SJSA1 (cell line): Measurements from ENCODE around the gene SMPDL3A. TPM values are rescaled to one million over a fixed set of nuclear protein-coding genes. Genes with fewer than 3 reads are reported as not detected.

Experiments
- DNase-seq, 2 experiments: peaks; one replicate each; pipeline ENCODE4 v3.0.0-alpha.2; 2015 to 2020; ENCODE audit warnings: low spot score in 2 of 2, low read depth in 1 of 2
- H3K27ac ChIP-seq: fragments of 250-450 bp; sonication (Bioruptor Pico); 2 replicates; pipeline ENCODE4 v1.5.1; 2020; ENCODE audit warnings: mild to moderate bottlenecking, moderate library complexity
- H3K27me3 ChIP-seq: fragments of 250-450 bp; sonication (Bioruptor Pico); replicated peaks from 2 replicates; pipeline ENCODE4 v1.5.1; 2020; ENCODE audit warnings: mild to moderate bottlenecking, moderate library complexity
- H3K36me3 ChIP-seq: fragments of 250-450 bp; sonication (Bioruptor Pico); 2 replicates; pipeline ENCODE4 v1.5.1; 2020; ENCODE audit warnings: mild to moderate bottlenecking
- H3K4me1 ChIP-seq: fragments of 250-450 bp; sonication (Bioruptor Pico); replicated peaks from 2 replicates; pipeline ENCODE4 v1.6.1; 2021; ENCODE audit warnings: mild to moderate bottlenecking
- H3K4me3 ChIP-seq: fragments of 250-450 bp; sonication (Bioruptor Pico); 2 replicates; pipeline ENCODE4 v1.5.1; 2020; ENCODE audit warnings: mild to moderate bottlenecking
- H3K9me3 ChIP-seq: fragments of 250-450 bp; sonication (Bioruptor Pico); replicated peaks from 2 replicates; pipeline ENCODE4 v1.5.1; 2020; ENCODE audit warnings: mild to moderate bottlenecking
- total RNA-seq: library from RNA; depleted of rRNA; stranded (reverse); fragments of >200 nt; shearing (Covaris generic); gene quantifications from 2 replicates; pipeline ENCODE4 v1.2.3, GENCODE V29; 2014; rRNA removed

SMPDL3A gene
- total RNA-seq, 1 experiment from 2014 or later = 2.1 TPM

DNA sequence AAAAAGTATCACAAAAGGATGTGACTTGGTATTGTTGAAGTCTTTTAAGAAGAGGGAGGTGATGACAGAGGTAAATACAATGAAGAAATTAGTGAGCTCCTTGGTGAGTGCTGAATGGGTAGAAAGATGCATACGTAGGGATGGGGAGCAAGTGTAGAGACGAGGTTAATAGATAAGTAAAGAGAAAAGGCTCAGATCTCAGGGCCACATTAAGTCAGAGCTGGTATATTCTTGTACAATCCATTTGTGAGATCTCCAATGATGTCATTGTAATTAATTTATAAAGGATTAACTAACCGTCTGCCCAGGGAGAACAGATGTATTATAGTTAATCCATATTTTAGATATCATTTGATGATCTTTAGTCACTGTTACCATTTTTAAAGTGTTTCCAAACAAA lies 43.4 kb downstream of the SMPDL3A start:
- H3K4me1 ChIP-seq = no peaks in the 10 kb centered on the region
- no peaks in the 10 kb centered on the region for H3K9me3 ChIP-seq
- no peaks in the 10 kb centered on the region for H3K36me3 ChIP-seq
- no peak for DNase-seq
- H3K27me3 ChIP-seq = 0 out of 2 replicates have a peak, but pooled peaks cover 6% of the 10 kb centered on the region
- no peak overlapping the region for H3K27ac ChIP-seq
- no peak overlapping the region for H3K4me3 ChIP-seq

GRCh38 chr6:122833021-122833491 lies 44.0 kb downstream of the SMPDL3A start:
- DNase-seq = no peak
- H3K4me1 ChIP-seq = no peaks in the 10 kb centered on the region
- H3K27me3 ChIP-seq = 0 out of 2 replicates have a peak, but pooled peaks cover 6% of the 10 kb centered on the region
- no peak overlapping the region for H3K4me3 ChIP-seq
- no peaks in the 10 kb centered on the region for H3K9me3 ChIP-seq
- no peak overlapping the region for H3K27ac ChIP-seq
- no peaks in the 10 kb centered on the region for H3K36me3 ChIP-seq

DNA sequence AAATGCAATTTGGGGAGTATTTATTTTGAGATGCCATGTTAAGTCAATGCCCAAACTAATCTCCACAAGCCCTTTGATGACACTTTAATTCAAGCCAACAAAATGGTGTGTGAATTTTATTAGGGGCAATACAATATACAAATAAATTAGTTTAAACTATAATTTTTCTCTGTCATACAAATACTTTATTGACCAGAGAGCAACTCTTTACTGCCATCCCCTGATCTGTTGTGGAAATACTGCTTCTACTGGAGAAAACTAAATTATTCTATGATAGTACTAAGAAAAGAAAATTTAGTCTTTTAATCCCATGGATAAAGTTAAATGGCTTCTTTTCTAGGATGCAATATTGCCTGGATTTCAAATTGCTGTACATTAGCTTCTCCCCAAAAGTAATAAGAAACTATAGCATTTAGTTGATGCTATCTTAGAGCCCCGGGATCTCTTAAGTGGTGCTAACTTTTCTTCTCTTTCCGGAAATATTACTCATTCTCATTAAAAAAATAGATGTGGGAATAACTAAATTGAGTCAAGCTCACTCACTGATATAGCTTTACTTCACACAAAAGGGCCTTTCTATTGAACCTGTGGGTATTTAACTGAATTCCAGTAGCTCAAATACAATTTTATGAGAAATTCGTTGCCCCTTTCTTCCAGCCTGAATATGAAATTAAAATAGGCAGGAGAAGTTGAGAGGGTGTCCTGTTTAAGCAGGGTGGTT lies 49.2 kb downstream of the SMPDL3A start:
- Histone ChIP-seq H3K4me3 (no peak overlapping the region), H3K27ac (no peak overlapping the region), H3K27me3 (0 out of 2 replicates have a peak, but pooled peaks cover 7% of the 10 kb centered on the region), H3K36me3 (no peaks in the 10 kb centered on the region), H3K9me3 (no peaks in the 10 kb centered on the region), H3K4me1 (no peaks in the 10 kb centered on the region)
- no peak for DNase-seq

- no peaks in the 10 kb centered on the region for H3K9me3 ChIP-seq
- DNase-seq = peak; percentile 42 to 47
- H3K4me1 ChIP-seq = no peaks in the 10 kb centered on the region
- no peak overlapping the region for H3K4me3 ChIP-seq
- 0 out of 2 replicates have a peak, but pooled peaks cover 4% of the 10 kb centered on the region for H3K27me3 ChIP-seq
- H3K36me3 ChIP-seq = no peaks in the 10 kb centered on the region
- no peak overlapping the region for H3K27ac ChIP-seq
Measured at GRCh38 chr6:122839472-122839871, 50.4 kb downstream of the SMPDL3A start.

- H3K4me3 ChIP-seq = no peak overlapping the region
- no peaks in the 10 kb centered on the region for H3K4me1 ChIP-seq
- 0 out of 2 replicates have a peak, but pooled peaks cover 4% of the 10 kb centered on the region for H3K27me3 ChIP-seq
Measured at GRCh38 chr6:122839906-122840305, 50.8 kb downstream of the SMPDL3A start.

DNA sequence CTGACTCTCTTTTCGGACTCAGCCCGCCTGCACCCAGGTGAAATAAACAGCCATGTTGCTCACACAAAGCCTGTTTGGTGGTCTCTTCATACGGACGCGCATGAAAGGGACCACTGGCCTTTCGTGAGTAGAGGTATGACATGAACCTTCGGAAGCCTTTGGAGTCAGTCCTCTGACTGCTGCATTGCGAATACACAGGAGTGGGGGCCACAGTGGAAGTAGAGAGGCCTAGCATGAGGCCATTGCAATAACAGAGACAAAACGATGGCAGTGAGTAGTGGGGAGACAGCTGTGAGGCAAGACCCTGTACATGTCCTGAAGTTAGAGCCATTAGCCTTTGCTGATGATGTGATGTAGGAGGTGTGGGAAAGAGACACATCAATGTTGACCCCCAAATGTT lies 56.4 kb downstream of the SMPDL3A start:
- H3K27me3 ChIP-seq = no peaks in the 10 kb centered on the region
- no peaks in the 10 kb centered on the region for H3K36me3 ChIP-seq
- no peaks in the 10 kb centered on the region for H3K9me3 ChIP-seq
- no peak overlapping the region for H3K27ac ChIP-seq
- no peaks in the 10 kb centered on the region for H3K4me1 ChIP-seq
- DNase-seq = no peak
- H3K4me3 ChIP-seq = no peak overlapping the region

More at GRCh38 chr6:122839906-122840305, 50.8 kb downstream of the SMPDL3A start:
- no peak for DNase-seq
- H3K36me3 ChIP-seq = no peaks in the 10 kb centered on the region
- H3K9me3 ChIP-seq = no peaks in the 10 kb centered on the region
- H3K27ac ChIP-seq = no peak overlapping the region

DNA sequence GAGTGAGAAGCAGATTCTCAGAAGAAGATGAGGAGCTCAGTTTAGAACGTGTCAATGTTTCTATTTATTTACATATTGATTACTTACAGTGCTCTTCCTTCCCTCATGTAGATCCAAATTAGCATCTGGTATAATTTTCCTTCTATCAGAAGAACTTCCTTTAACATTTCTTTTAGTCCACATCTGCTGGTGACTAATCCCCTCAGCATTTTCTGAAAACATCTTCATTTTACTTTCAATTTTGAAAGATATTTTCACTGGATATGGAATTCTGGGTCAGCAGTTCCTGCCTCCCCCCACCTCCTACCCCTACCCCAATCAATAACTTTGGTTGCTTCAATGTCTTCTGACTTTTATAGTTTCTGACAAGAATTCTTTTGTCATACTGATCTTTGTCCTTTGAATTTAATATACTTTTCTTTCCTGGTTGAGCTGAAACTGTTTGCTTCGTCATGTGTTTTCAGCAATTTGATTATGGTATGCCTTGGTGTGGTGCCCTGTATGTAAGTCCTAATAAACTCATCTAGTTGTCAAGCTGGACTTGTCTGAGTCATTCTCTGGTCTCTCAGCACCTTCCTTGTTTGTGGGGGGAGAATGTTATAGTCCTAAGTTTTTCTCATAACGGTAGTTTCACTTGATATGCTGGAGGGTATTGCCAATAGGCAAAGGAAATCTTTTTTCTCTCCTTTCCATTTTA lies 57.0 kb downstream of the SMPDL3A start:
- DNase-seq = peak in 1 of 2 experiments; percentile 6
- Histone ChIP-seq H3K27ac (0 out of 2 replicates have a peak overlapping the region, but pooled peaks have one; percentile 22), H3K27me3 (no peaks in the 10 kb centered on the region), H3K9me3 (no peaks in the 10 kb centered on the region), H3K36me3 (no peaks in the 10 kb centered on the region), H3K4me3 (no peak overlapping the region), H3K4me1 (no peaks in the 10 kb centered on the region)

GRCh38 chr6:122853259-122853995 lies 64.4 kb downstream of the SMPDL3A start:
- Histone ChIP-seq H3K27me3 (no peaks in the 10 kb centered on the region), H3K4me1 (no peaks in the 10 kb centered on the region), H3K9me3 (no peaks in the 10 kb centered on the region), H3K36me3 (no peaks in the 10 kb centered on the region), H3K4me3 (no peak overlapping the region), H3K27ac (no peak overlapping the region)
- DNase-seq = no peak

Other genes starting within 250 kb of the SMPDL3A start
- not detected in 2 replicates for gene PKIB, start 178.9 kb upstream of the SMPDL3A start, total RNA-seq
- not detected in 2 replicates for gene FABP7, start 9.5 kb upstream of the SMPDL3A start, total RNA-seq
- not detected in 2 replicates for gene CLVS2, start 207.0 kb downstream of the SMPDL3A start, total RNA-seq